Measurements from ENCODE around the gene ATP13A3. TPM values are rescaled to one million over a fixed set of nuclear protein-coding genes. Genes with fewer than 3 reads are reported as not detected.

ATP13A3 gene
- total and polyA plus RNA-seq, 9 of the 15 experiments (the other 6 are each of a cell fraction or from before 2014, with no cell fraction given) = 16.6 to 135 (median 86.6) TPM

GRCh38 chr3:194534243-194534642, 47.4 kb upstream of the ATP13A3 start (continued):
- TF ChIP-seq MNT (conservative IDR thresholded peaks at IDR 0.05) = no peak
- no peak for TF ChIP-seq ZFP30 (CRISPR knock-in tag; IDR thresholded peaks at IDR 0.05; ENCODE audit: borderline replicate concordance)
- no peak for TF ChIP-seq IRF9 (tag; IDR thresholded peaks at IDR 0.05)
- TF ChIP-seq MXI1 (IDR thresholded peaks at IDR 0.05; ENCODE audit: low read depth, low read length) = no peak
- TF ChIP-seq JUN (IDR thresholded peaks at IDR 0.05; ENCODE audit: borderline replicate concordance, low read depth, low read length) = no peak
- TF ChIP-seq JUN (CRISPR knock-in tag; IDR thresholded peaks at IDR 0.05; ENCODE audit: borderline replicate concordance) = no peak
- no peak for TF ChIP-seq POU5F1 (IDR thresholded peaks at IDR 0.05; ENCODE audit: borderline replicate concordance, low read depth, low read length, partially characterized antibody)
- TF ChIP-seq CBFA2T2 (conservative IDR thresholded peaks at IDR 0.05) = no peak
- TF ChIP-seq POLR2AphosphoS5 (IDR thresholded peaks at IDR 0.05; ENCODE audit: control insufficient read depth, insufficient read depth, low read depth, low read length) = no peak
- TF ChIP-seq DACH1 (IDR thresholded peaks at IDR 0.05; ENCODE audit: partially characterized antibody) = no peak
- TF ChIP-seq HNRNPLL (IDR thresholded peaks at IDR 0.05; ENCODE audit: low read depth, low read length, poor library complexity, severe bottlenecking) = no peak
- no peak for TF ChIP-seq RFX1 (IDR thresholded peaks at IDR 0.05)
- no peak for TF ChIP-seq RAD51 (IDR thresholded peaks at IDR 0.05; ENCODE audit: borderline replicate concordance, low read depth)
- no peak for TF ChIP-seq ZFPM2 (CRISPR knock-in tag; IDR thresholded peaks at IDR 0.05)
- TF ChIP-seq CBX3 (IDR thresholded peaks at IDR 0.05; ENCODE audit: borderline replicate concordance in 1 of 2, low read length in 2 of 2) = peak in 1 of 2 experiments; percentile 76; a peak in 2 of 3 replicates
- no peak for TF ChIP-seq NCOA6 (IDR thresholded peaks at IDR 0.05)
- TF ChIP-seq ILK (tag; IDR thresholded peaks at IDR 0.05; ENCODE audit: borderline replicate concordance, low read depth) = no peak
- TF ChIP-seq EP300 (IDR thresholded peaks at IDR 0.05; ENCODE audit: low read length) = no peak
- TF ChIP-seq E2F1 (CRISPR knock-in tag; IDR thresholded peaks at IDR 0.05) = no peak
